ENCODE measurements around the gene ART5. TPM values are rescaled to one million over a fixed set of nuclear protein-coding genes. Genes with fewer than 3 reads are reported as not detected.

ART5 gene
- total RNA-seq, 4 donors from 2014 or later, result 0.76 TPM; not detected in 3

DNA sequence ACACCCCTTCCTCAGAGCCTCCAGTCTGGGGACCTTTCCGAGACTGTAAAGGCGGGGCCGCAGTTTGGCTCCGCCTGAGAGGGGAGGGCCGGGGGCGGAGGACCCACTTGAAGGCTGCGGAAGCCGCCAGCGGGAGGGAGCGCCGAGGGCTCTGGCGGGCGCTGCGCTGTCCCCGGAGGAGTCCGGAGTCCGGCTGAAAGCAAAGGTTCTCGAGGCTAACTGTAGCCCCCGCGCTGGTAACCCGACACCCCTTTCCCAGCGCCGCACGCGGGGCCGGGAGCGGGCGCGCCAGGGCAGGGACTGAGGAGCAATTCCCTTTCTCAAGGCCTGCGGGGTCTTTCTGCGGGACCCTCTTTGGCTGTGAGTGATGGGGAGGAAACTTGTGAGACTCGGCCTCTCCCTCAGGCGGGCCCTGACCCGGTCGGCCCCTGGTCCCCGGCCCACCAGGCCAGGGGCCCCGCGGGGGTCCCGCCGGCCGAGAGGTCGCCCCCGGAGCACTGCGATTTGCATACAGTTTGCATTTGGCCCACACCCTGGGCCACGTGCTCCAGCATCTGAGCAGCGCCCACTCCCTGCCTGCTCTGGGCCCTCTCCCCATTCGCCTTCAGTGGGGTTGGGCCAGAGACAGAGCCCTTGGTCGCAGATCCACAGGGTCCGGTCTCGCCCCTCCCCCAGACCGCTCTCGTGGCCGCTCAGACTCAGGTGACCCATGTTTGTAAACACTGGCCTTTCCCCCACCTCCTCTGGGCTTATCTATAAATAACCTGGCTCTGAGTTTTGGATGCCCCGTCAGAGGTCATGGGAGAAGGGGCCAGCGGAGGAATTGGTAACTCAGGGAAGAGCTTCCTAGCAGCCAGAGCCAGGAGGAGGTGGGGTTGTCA, 519 bp upstream of the ART5 start:
- H3K36me3 ChIP-seq, result no peaks in the 10 kb centered on the region
- peak overlapping the region in 2 of 4 donors; percentile 0 to 73 for H3K27ac ChIP-seq
- no peaks in the 10 kb centered on the region for H3K9me3 ChIP-seq
- peaks cover 10 to 22% (median 10%) of the 10 kb centered on the region in 3 donors for H3K4me1 ChIP-seq
- peak overlapping the region; percentile 32 to 68 (median 52) for H3K4me3 ChIP-seq
- intact Hi-C loops (cut with DNase I), result no loop called here
- TF ChIP-seq POLR2A (IDR thresholded peaks at IDR 0.05) (peak in 1 of 4 donors; percentile 21), CTCF (IDR thresholded peaks at IDR 0.05) (no peak)
- peaks cover 0 to 21% (median 0%) of the 10 kb centered on the region in 4 donors for H3K27me3 ChIP-seq
- DNase-seq, result no peak
- WGBS, 2 donors, result 0% methylated on average over 8 of the region's 55 CpGs; no CpG with 5 or more reads in 1 of the 2 donors

DNA sequence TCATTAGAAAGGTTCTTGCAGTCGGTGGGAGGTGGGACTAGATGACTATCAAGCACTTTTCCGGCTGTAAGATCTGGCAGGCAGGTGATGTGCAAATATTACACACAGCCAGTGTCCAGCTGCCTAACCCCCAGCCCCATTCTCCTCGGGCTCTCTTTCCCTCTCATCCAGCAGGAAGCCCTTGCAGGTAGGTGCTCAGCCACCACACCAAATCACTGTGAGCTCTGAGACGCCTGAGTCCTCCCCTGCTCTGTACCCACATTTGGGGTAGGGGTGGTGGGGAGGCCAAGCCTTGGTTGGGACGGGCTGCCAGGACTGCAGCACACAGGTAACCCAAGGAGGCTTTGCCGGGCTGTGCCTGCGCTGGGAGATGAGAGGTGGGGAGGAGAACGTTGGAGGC, 601 bp downstream of the ART5 start:
- Histone ChIP-seq H3K4me1 (peaks cover 10 to 22% (median 10%) of the 10 kb centered on the region in 3 donors), H3K4me3 (no peak overlapping the region), H3K27me3 (peaks cover 0 to 18% (median 0%) of the 10 kb centered on the region in 4 donors), H3K36me3 (no peaks in the 10 kb centered on the region), H3K27ac (no peak overlapping the region), H3K9me3 (no peaks in the 10 kb centered on the region)
- WGBS, 2 donors, result 43 to 53% methylated on average over 3 to 6 of the region's 8 CpGs
- TF ChIP-seq POLR2A (IDR thresholded peaks at IDR 0.05) (no peak), CTCF (IDR thresholded peaks at IDR 0.05) (no peak)
- DNase-seq, result no peak
- intact Hi-C loops (cut with DNase I), result no loop called here

DNA sequence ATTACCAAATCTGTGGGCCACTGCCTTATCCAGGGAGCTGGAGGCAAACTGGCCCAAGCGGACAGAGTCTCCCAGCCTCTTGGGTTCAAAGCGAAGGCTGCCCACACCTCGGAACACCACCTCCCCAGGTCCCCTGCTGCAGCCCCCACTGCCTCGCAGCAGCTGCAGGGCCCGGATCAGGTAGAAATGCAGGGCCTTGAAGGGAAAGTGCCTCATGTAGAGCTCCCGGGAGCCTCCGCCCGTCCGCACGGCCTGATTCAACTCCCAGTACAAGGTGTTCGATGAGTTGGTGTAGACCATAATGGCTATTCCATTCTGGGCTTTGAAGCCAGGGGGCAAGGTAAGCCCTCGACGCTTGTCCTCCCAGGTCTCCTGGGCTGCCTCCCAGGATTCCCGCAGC, 2.0 kb downstream of the ART5 start:
- H3K4me1 ChIP-seq, result peaks cover 10 to 22% (median 10%) of the 10 kb centered on the region in 3 donors
- H3K27me3 ChIP-seq, result peaks cover 0 to 18% (median 0%) of the 10 kb centered on the region in 4 donors
- DNase-seq, result no peak
- TF ChIP-seq CTCF (IDR thresholded peaks at IDR 0.05), result no peak
- TF ChIP-seq POLR2A (IDR thresholded peaks at IDR 0.05), result no peak
- H3K9me3 ChIP-seq, result no peaks in the 10 kb centered on the region
- 92 to 100% methylated on average over 1 to 5 of the region's 14 CpGs for WGBS, 2 donors
- H3K4me3 ChIP-seq, result no peak overlapping the region
- no peak overlapping the region for H3K27ac ChIP-seq
- no peaks in the 10 kb centered on the region for H3K36me3 ChIP-seq
- intact Hi-C loops (cut with DNase I), result no loop called here

DNA sequence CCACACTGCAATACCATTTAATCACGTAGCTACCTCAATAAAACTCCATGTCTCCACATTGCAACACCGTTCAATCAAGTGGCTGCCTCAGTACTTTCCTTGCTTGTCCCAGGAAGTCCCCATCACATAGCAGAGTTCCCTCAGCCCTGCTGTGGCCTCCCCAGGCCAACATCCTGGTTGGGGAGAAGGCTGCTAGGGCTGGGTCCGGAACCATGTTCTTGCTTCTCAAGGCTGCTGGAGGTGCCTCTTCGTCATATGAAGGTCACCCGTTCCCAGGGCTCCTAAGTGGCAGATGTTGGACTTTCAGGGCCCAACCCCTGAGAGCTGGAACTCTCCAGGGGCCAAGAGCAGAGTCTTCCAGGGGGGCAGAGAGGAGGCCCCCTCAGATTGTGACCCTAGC, 3.3 kb downstream of the ART5 start:
- WGBS, 2 donors, result 83 to 96% methylated on average over 2 to 3 of the region's 5 CpGs
- DNase-seq, result no peak
- H3K9me3 ChIP-seq, result no peaks in the 10 kb centered on the region
- H3K27me3 ChIP-seq, result peaks cover 0 to 12% (median 0%) of the 10 kb centered on the region in 4 donors
- no peaks in the 10 kb centered on the region for H3K36me3 ChIP-seq
- peaks cover 10 to 20% (median 10%) of the 10 kb centered on the region in 3 donors for H3K4me1 ChIP-seq
- TF ChIP-seq CTCF (IDR thresholded peaks at IDR 0.05) (no peak), POLR2A (IDR thresholded peaks at IDR 0.05) (no peak)
- intact Hi-C loops (cut with DNase I), result no loop called here
- no peak overlapping the region for H3K27ac ChIP-seq
- H3K4me3 ChIP-seq, result no peak overlapping the region

GRCh38 chr11:3637201-3637600, 4.6 kb downstream of the ART5 start:
- Histone ChIP-seq H3K27me3 (peaks cover 0 to 6% (median 0%) of the 10 kb centered on the region in 4 donors), H3K4me1 (peaks cover 0 to 7% (median 1%) of the 10 kb centered on the region in 3 donors), H3K27ac (no peak overlapping the region), H3K4me3 (no peak overlapping the region), H3K36me3 (no peaks in the 10 kb centered on the region), H3K9me3 (no peaks in the 10 kb centered on the region)
- 73 to 80% methylated on average over 5 to 6 of the region's 13 CpGs for WGBS, 2 donors
- TF ChIP-seq CTCF (IDR thresholded peaks at IDR 0.05) (no peak), POLR2A (IDR thresholded peaks at IDR 0.05) (no peak)
- DNase-seq, result no peak
- intact Hi-C loops (cut with DNase I), result no loop called here
